ENCODE measurements around the gene KLHL29.

KLHL29 gene

DNA sequence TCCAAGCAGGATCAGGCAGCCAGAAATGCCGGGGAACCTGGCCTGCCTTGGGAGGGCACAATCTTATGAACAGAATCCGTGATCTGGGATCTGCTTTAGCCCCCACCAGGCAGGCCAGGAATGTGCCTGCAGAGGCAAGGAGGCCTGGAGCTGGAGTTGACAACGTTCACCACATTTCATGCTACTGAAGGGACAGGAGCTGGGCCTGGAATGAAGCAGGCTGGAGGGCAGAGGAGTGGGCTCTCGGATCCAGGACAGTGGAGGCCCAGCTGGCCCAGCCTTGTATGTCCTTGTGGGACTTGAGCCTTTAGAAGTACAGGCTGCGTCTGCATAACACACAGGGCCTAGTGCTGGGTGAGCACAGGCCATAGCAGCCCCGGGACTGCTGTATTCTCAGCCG is 91.8 kb downstream of the KLHL29 start:
- no peak overlapping the region for H3K4me3 ChIP-seq (ENCODE audit: low read depth, low read length)
- DNase-seq (ENCODE audit: low read depth): no peak
- TF ChIP-seq CTCF (IDR thresholded peaks at IDR 0.05; ENCODE audit: low read depth, low read length, missing control alignments): no peak
- in situ Hi-C loops (cut with HindIII; ENCODE audit: low sequenced_read_pairs): no loop called here

GRCh38 chr2:23477392-23477791 is 92.4 kb downstream of the KLHL29 start:
- TF ChIP-seq CTCF (IDR thresholded peaks at IDR 0.05; ENCODE audit: low read depth, low read length, missing control alignments): no peak
- H3K4me3 ChIP-seq (ENCODE audit: low read depth, low read length): no peak overlapping the region
- DNase-seq (ENCODE audit: low read depth): no peak
- in situ Hi-C loops (cut with HindIII; ENCODE audit: low sequenced_read_pairs): no loop called here

DNA sequence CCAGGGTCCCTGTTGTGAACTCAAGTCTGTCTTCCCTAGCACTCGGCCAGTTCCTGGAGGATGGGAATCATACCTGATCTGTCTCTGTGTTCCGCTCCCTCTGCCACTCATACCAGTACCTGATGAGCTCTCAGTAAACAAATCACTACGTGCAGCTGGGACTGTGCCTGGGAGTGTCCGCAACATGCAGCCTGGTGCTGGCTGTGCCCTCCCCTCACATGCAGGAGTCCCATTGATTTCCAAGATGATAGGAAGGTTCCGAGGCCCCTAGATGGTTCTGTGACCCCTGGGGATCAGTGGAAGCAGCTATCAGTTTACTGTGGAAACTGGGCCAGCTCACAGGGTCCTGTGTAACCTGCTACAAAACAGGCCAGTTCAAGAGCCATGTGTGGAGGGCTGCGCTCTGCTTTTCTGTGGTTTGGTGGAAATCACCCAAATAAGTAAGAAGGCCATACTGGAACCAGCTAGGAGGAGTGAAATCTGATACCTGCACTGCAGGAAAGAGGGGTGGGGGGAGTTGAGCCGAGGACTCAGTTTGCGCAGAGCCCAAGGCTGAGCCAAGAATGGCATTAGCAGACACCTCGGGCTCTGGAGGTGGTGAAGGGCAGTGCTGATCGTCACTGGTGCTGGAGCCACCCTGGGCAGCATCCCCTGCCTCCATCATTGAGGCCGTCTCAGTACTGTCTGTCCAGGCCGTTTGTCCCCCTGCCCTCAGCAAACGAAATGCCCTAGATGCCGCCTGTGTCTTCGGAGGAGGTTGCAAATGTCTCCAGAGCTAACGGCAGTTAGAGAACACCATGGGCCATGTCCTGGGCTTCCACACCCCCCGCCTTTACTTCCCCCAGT is 93.3 kb downstream of the KLHL29 start:
- no peak for TF ChIP-seq CTCF (IDR thresholded peaks at IDR 0.05; ENCODE audit: low read depth, low read length, missing control alignments)
- no peak for DNase-seq (ENCODE audit: low read depth)
- in situ Hi-C loops (cut with HindIII; ENCODE audit: low sequenced_read_pairs): no loop called here

DNA sequence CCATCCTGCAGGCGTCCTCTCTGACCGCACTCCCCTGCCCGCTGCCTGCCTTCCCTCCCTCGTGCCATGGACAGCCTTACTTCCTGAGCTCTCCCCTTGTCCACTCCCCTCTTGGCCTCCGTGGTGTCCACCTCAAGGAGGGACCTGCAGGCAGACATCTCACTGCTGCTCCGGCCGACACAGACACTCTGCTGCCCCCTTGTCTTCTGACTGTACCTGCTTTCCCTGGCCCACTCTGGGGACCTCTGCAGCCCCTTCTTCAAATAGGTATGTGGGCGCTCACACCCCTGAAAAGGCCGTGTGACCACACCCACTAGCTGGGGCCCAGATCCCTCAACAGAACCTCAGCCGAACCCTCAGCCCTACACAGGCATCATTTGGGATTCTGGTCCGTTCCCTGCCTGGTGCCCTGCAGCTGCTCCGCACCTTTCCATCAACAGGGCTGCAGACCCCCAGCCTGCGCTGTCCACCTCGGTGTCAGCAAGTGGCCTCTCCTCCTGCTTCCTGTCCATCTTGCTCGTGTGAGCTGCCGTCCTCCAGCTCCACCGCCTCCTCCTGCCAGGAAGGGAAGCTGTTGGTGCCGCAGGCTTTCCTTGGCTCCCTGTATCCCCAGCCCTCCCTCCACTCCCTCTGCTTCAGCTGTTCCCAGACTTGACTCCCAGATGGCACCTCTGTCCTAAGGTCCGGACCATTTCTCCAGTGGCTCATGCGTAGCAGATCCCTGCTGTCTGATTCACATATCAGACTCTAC is 94.1 kb downstream of the KLHL29 start:
- no peak for TF ChIP-seq CTCF (IDR thresholded peaks at IDR 0.05; ENCODE audit: low read depth, low read length, missing control alignments)
- in situ Hi-C loops (cut with HindIII; ENCODE audit: low sequenced_read_pairs): no loop called here
- no peak overlapping the region for H3K4me3 ChIP-seq (ENCODE audit: low read depth, low read length)
- no peak for DNase-seq (ENCODE audit: low read depth)

More for the DNA sequence above, 93.3 kb downstream of the KLHL29 start:
- no peak overlapping the region for H3K4me3 ChIP-seq (ENCODE audit: low read depth, low read length)

- TF ChIP-seq CTCF (IDR thresholded peaks at IDR 0.05; ENCODE audit: low read depth, low read length, missing control alignments): no peak
- in situ Hi-C loops (cut with HindIII; ENCODE audit: low sequenced_read_pairs): no loop called here
- H3K4me3 ChIP-seq (ENCODE audit: low read depth, low read length): no peak overlapping the region
- peak; percentile 80 for DNase-seq (ENCODE audit: low read depth)
Measured at GRCh38 chr2:23480957-23481797, 96.2 kb downstream of the KLHL29 start.

DNA sequence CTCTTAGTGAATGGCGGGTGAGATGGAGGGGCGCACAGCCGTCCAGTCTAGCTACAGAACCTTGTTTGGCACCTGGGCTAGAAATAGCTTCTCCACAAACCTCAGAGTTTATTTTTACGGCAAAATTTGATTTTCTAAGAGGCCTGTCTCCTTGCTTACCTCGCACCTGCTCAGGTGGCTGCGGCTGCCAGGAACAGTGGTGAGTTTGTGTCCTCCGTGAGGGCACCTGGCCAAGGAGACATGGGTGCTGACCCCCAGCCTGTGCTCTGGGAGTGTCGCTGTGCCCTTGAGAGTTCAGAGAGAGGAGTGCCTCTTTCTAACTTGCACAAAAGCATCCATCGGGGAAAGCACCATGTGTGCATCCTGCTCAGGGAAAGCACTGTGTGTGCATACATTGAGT is 97.2 kb downstream of the KLHL29 start:
- in situ Hi-C loops (cut with HindIII; ENCODE audit: low sequenced_read_pairs): no loop called here
- no peak overlapping the region for H3K4me3 ChIP-seq (ENCODE audit: low read depth, low read length)
- DNase-seq (ENCODE audit: low read depth): no peak
- TF ChIP-seq CTCF (IDR thresholded peaks at IDR 0.05; ENCODE audit: low read depth, low read length, missing control alignments): no peak
